Uterus (tissue), 4 donors: ENCODE results near the gene RNF157. TPM values are rescaled to one million over a fixed set of nuclear protein-coding genes. Genes with fewer than 3 reads are reported as not detected.

Source experiments
- DNase-seq, 2 donors: peaks; one replicate each; pipeline ENCODE4 v3.0.0-alpha.2; 2019 to 2020
- H3K27ac ChIP-seq, 2 donors: fragments of 200-600 bp; sonication (generic); 1 replicate in 1 of 2; 2 replicates in 1 of 2; pipeline ENCODE4 v1.5.1; 2016 to 2018
- H3K27me3 ChIP-seq, 2 donors: fragments of 200-600 bp; sonication (generic); one replicate each; pipeline ENCODE4 v1.5.1; 2018 to 2019; ENCODE audit warnings: control low read depth in 1 of 2
- H3K36me3 ChIP-seq, 2 donors: fragments of 200-600 bp; sonication (generic); one replicate each; pipeline ENCODE4 v1.5.1; 2019; ENCODE audit warnings: control low read depth in 1 of 2
- H3K4me1 ChIP-seq, 2 donors: fragments of 200-600 bp; sonication (generic); one replicate each; pipeline ENCODE4 v1.5.1; 2018 to 2019; ENCODE audit warnings: control low read depth in 1 of 2
- H3K4me3 ChIP-seq, 2 donors: fragments of 200-600 bp; sonication (generic); 1 replicate in 1 of 2; 2 replicates in 1 of 2; pipeline ENCODE4 v1.5.1; 2018 to 2019; ENCODE audit warnings: mild to moderate bottlenecking in 1 of 2
- H3K9me3 ChIP-seq, 2 donors: fragments of 200-600 bp; sonication (generic); one replicate each; pipeline ENCODE4 v1.5.1; 2019; ENCODE audit warnings: control low read depth in 1 of 2
- POLR2A ChIP-seq, 2 donors: fragments of 450-650 bp; IDR thresholded peaks; one replicate each; pipeline ENCODE4 v1.6.1; 2016; ENCODE audit warnings: antibody characterized with exemption in 2 of 2, mild to moderate bottlenecking in 1 of 2, moderate library complexity in 1 of 2
- intact Hi-C: fragments of 100-400 bp; cut with DNase I; formaldehyde crosslinking; loops from one replicate; pipeline ENCODE4 v1.15.1; 2023; ENCODE audit warnings: low total_unique reads
- total RNA-seq, 4 donors: library from RNA; depleted of rRNA in 3 of 4; stranded (reverse); fragments of >200 nt in 3 of 4; gene quantifications; one replicate each; pipeline versions ENCODE4 v1.1.0 to v1.2.4, GENCODE V29; 2014 to 2023
- TF ChIP-seq, protein P1 (sequence below), 4 experiments: fragments of 200-600 bp in 2 of 4; fragments of 450-650 bp in 2 of 4; sonication (generic) in 2 of 4; IDR thresholded peaks; one replicate each; pipeline ENCODE4 v1.5.1; 2016 to 2019; ENCODE audit warnings: antibody characterized with exemption in 4 of 4, mild to moderate bottlenecking in 2 of 4, moderate library complexity in 1 of 4
- donor health status: DM: yes; HTN: yes; CAD: no.

Gene RNF157
- total RNA-seq, 4 donors from 2014 or later, result 0.77 to 5.7 (median 1.7) TPM

DNA sequence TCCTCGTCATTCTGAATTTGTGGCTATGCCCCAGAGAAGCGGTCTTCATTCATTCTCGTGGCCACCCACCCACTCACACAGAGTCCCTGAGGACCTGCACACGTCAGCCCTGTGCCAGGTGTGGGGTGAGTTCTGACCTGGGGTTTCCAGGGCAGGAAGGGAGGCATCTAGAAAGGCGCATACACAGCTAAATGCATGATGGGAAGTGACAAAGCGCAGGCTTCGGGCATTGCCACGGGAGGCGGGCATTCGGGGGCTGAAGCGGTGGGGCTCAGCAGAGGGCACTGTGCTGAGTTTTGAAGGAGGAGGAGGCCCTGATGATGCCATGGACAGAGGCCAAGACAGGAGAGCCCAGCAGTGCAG, 35.8 kb upstream of the RNF157 start:
- Histone ChIP-seq H3K36me3 (no peaks in the 10 kb centered on the region), H3K4me3 (no peak overlapping the region), H3K27ac (no peak overlapping the region), H3K4me1 (peaks cover 0 to 4% of the 10 kb centered on the region in 2 donors), H3K9me3 (no peaks in the 10 kb centered on the region), H3K27me3 (no peaks in the 10 kb centered on the region)
- DNase-seq, result no peak
- intact Hi-C loops, result loop anchor here (5.0 kb wide), 1 partner anchor 154 kb away; no protein-coding TSS in a partner anchor
- no peak for TF ChIP-seq POLR2A (IDR thresholded peaks at IDR 0.05)
- TF ChIP-seq, protein P1, sequence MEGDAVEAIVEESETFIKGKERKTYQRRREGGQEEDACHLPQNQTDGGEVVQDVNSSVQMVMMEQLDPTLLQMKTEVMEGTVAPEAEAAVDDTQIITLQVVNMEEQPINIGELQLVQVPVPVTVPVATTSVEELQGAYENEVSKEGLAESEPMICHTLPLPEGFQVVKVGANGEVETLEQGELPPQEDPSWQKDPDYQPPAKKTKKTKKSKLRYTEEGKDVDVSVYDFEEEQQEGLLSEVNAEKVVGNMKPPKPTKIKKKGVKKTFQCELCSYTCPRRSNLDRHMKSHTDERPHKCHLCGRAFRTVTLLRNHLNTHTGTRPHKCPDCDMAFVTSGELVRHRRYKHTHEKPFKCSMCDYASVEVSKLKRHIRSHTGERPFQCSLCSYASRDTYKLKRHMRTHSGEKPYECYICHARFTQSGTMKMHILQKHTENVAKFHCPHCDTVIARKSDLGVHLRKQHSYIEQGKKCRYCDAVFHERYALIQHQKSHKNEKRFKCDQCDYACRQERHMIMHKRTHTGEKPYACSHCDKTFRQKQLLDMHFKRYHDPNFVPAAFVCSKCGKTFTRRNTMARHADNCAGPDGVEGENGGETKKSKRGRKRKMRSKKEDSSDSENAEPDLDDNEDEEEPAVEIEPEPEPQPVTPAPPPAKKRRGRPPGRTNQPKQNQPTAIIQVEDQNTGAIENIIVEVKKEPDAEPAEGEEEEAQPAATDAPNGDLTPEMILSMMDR (IDR thresholded peaks at IDR 0.05), result no peak

DNA sequence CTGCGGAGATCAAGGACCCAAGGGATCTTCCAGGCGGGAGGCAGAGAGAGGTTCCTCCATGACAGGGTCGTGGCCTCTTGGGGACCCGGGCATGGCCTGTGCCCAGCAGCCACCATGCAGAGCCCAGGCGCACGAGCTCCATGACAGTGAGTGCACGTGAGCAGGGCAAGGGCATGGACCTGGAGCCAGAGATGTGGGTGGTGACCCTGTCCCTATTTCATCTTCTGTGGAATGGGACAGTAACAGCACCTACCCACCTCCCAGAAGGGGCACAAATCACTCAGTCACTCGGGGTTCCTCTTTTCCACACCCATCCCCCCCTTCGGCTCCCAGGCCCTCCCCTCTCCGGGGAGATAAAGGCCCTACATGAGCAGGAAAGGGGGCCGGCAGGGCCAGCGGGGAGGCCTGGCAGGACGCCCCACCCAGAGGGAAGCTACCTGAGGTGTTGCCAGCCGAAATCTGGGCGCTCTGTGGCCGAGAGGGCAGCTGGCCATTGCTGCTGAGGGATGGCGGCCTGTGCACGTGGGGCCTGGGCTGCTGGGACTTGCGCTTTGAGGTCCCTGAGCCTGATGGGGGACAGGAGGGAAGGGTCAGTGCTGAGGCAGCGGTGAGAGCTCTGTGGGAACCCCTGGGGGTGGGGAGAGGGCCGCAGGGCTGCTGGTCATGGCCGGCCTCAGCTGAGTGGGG, 35.2 kb upstream of the RNF157 start:
- Histone ChIP-seq H3K36me3 (no peaks in the 10 kb centered on the region), H3K27ac (no peak overlapping the region), H3K27me3 (no peaks in the 10 kb centered on the region), H3K9me3 (no peaks in the 10 kb centered on the region), H3K4me1 (peaks cover 0 to 4% of the 10 kb centered on the region in 2 donors), H3K4me3 (no peak overlapping the region)
- TF ChIP-seq, protein P1 (IDR thresholded peaks at IDR 0.05), result no peak
- no peak for TF ChIP-seq POLR2A (IDR thresholded peaks at IDR 0.05)
- DNase-seq, result no peak
- intact Hi-C loops, result loop anchor here (5.0 kb wide), 1 partner anchor 153 kb away; no protein-coding TSS in a partner anchor

DNA sequence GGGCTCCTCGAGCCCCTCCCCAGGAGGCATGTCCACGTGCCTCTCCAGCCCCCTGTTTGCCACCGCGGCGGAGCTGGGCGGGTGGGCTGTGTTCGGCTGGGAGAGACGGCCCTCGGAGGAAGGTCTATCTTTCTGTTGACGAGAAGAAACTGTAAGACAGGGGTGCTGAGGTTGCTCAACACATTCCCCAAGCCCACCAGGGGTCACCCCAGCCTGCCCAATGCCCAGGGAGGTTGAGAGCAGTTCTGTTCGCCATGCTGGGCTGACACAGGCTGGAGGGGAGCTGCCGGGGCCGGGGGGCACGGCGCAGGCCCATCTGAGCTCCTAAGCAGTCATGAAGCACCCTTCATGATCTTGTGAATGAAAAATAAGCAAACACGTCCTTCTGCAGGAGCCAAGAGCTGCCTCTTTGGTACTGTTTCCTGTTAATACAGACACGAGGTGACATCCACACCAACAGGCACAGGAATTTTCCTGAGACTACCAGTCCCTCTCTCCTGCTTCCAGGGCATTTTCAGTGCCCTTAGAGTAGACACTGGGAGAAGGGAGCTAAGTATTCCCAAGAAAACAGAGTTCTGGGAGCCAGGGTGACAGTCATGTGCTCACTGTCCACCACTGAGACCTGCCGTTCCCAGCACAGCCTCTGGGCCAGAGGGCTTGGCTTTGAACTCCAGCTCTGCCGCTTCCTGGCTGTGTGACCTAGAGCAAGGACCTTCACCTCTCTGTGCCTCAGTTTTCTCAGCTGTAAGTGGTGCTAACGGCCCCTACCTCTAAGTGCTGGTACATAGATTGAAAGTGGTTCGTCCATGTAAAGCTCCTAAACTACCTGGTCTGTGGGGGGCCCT, 34.0 kb upstream of the RNF157 start:
- Histone ChIP-seq H3K9me3 (no peaks in the 10 kb centered on the region), H3K4me3 (no peak overlapping the region), H3K36me3 (no peaks in the 10 kb centered on the region), H3K4me1 (peaks cover 0 to 5% of the 10 kb centered on the region in 2 donors), H3K27me3 (no peaks in the 10 kb centered on the region), H3K27ac (no peak overlapping the region)
- TF ChIP-seq POLR2A (IDR thresholded peaks at IDR 0.05), result no peak
- TF ChIP-seq, protein P1 (IDR thresholded peaks at IDR 0.05), result no peak
- intact Hi-C loops, result no loop called here
- no peak for DNase-seq

DNA sequence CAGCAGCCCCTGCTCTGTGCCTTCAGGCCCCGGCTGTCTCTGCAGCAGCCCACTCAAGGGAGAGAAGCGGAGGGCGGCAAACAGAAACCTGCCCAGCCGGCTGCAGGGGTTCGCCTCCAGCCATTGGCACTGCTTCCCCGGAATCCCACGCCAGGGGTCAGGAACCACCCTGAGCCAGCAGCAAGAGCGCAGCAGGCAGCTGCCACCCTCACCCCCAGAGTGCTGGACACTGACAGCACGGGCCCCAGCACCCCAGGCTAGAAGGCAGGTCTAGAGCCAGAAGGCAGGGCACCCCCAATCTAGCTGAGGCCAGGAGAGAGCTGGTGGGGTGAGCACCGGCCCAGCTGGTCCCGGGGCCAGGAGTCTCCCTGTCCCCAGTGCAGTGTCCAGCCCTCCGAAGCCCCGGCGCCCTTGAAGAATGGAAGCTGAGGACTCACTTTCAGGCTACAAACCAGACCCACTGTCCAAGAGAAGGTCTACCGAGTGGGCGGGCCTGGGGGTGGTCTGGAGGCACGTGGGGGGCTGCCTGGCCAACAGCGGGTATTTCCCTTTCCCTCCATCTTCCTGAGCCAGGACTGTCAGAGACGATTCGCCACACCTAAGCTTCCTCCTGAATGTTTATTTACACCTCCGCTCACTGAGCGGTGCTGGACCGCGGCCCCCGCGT, 33.3 kb upstream of the RNF157 start:
- no peaks in the 10 kb centered on the region for H3K9me3 ChIP-seq
- H3K36me3 ChIP-seq, result no peaks in the 10 kb centered on the region
- no peak overlapping the region for H3K4me3 ChIP-seq
- TF ChIP-seq POLR2A (IDR thresholded peaks at IDR 0.05), result no peak
- TF ChIP-seq, protein P1 (IDR thresholded peaks at IDR 0.05), result no peak
- intact Hi-C loops, result no loop called here
- H3K4me1 ChIP-seq, result peaks cover 0 to 11% of the 10 kb centered on the region in 2 donors
- H3K27ac ChIP-seq, result no peak overlapping the region
- H3K27me3 ChIP-seq, result no peaks in the 10 kb centered on the region
- no peak for DNase-seq
